ENCODE results near the gene FAM83C. TPM values are rescaled to one million over a fixed set of nuclear protein-coding genes. Genes with fewer than 3 reads are reported as not detected.

Gene FAM83C
- total RNA-seq, 4 donors from 2014 or later: not detected

DNA sequence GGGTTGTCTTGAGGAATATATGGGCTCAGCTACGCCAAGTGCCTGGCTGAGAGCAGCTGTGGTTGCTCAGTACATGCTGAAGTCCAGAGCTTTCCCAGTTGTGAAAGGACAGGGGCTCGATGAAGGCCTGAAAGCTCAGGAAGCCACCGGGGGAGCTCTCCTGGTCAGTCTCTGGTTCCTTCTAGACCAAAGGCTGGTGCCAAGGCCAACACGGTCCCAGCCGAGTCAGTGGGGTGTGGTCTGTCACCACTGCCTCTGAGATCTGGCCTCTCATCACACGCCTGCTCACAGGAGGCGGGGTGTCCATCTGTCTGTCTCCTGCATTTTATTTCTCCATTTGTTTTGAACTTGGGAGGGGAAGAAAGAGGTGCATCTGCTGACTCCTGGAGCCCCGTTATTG, 4.9 kb upstream of the FAM83C start:
- Histone ChIP-seq H3K4me1 (peaks cover 0 to 5% (median 5%) of the 10 kb centered on the region in 4 donors), H3K27ac (replicated peaks in 1 of 4) (no peak overlapping the region), H3K36me3 (no peaks in the 10 kb centered on the region), H3K9me3 (no peaks in the 10 kb centered on the region), H3K4me3 (no peak overlapping the region), H3K27me3 (peaks cover 0 to 45% (median 0%) of the 10 kb centered on the region in 4 donors)
- WGBS: 69% methylated on average over 7 of the region's 8 CpGs
- intact Hi-C loops (cut with DNase I): no loop called here
- TF ChIP-seq POLR2AphosphoS5 (IDR thresholded peaks at IDR 0.05): no peak
- no peak for TF ChIP-seq POLR2A (IDR thresholded peaks at IDR 0.05; ENCODE audit: low read depth)
- TF ChIP-seq CTCF (IDR thresholded peaks at IDR 0.05): no peak
- no peak for TF ChIP-seq EP300 (IDR thresholded peaks at IDR 0.05)
- no peak for DNase-seq (ENCODE audit: extremely low spot score)

GRCh38 chr20:35296101-35296554, 3.9 kb upstream of the FAM83C start:
- Histone ChIP-seq H3K9me3 (no peaks in the 10 kb centered on the region), H3K4me3 (no peak overlapping the region), H3K27me3 (peaks cover 0 to 50% (median 0%) of the 10 kb centered on the region in 4 donors), H3K4me1 (no peaks in the 10 kb centered on the region), H3K36me3 (no peaks in the 10 kb centered on the region), H3K27ac (replicated peaks in 1 of 4) (no peak overlapping the region)
- no peak for TF ChIP-seq EP300 (IDR thresholded peaks at IDR 0.05)
- no peak for TF ChIP-seq POLR2AphosphoS5 (IDR thresholded peaks at IDR 0.05)
- TF ChIP-seq CTCF (IDR thresholded peaks at IDR 0.05): no peak
- no peak for TF ChIP-seq POLR2A (IDR thresholded peaks at IDR 0.05; ENCODE audit: low read depth)
- 61% methylated on average over 6 of the region's 9 CpGs for WGBS
- intact Hi-C loops (cut with DNase I): no loop called here
- no peak for DNase-seq (ENCODE audit: extremely low spot score)

DNA sequence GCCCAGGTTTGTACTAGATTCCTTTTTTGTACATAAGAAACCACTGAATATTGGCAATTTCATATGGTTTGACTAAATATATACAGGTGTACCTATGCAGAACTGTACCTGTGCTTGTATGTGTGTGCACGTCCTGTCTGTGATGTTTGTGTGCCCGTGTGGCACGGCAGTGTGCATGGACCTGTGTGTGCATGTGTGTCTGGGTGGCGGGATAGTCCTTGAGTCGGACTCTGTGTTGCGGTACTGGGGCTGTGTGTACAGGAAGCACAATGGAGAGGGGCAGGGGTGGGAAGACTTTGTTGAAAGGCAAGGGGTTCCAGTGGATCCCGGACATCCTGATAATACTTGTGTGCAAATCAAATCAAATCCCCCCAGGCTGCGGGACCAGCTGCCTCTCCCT, 3.4 kb upstream of the FAM83C start:
- no peaks in the 10 kb centered on the region for H3K36me3 ChIP-seq
- intact Hi-C loops (cut with DNase I): no loop called here
- H3K4me1 ChIP-seq: no peaks in the 10 kb centered on the region
- no peak overlapping the region for H3K27ac ChIP-seq (replicated peaks in 1 of 4)
- TF ChIP-seq POLR2A (IDR thresholded peaks at IDR 0.05; ENCODE audit: low read depth) (no peak), CTCF (IDR thresholded peaks at IDR 0.05) (no peak), POLR2AphosphoS5 (IDR thresholded peaks at IDR 0.05) (no peak)
- no peak overlapping the region for H3K4me3 ChIP-seq
- no peak for DNase-seq (ENCODE audit: extremely low spot score)
- peaks cover 0 to 50% (median 0%) of the 10 kb centered on the region in 4 donors for H3K27me3 ChIP-seq
- WGBS: 78% methylated on average over 8 of the region's 8 CpGs
- no peaks in the 10 kb centered on the region for H3K9me3 ChIP-seq

DNA sequence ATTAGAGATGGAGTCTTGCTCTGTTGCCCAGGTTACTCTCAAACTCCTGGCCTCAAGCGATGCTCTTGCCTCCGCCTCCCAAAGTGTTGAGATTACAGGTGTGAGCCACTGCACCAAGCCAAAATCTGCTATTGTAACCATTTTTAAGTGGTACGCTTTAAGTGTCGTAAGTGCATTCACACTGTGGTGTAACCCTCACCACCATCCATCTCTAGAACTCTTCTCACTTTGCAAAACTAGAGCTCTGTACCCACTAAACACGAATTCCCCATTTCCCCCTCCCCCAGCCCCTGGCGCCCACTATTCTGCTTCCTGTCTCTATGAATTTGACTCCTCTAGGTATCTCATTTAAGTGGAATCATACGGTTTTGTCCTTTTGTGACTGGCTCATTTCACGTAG, 2.8 kb upstream of the FAM83C start:
- no peak for DNase-seq (ENCODE audit: extremely low spot score)
- intact Hi-C loops (cut with DNase I): no loop called here
- peaks cover 0 to 50% (median 0%) of the 10 kb centered on the region in 4 donors for H3K27me3 ChIP-seq
- no peaks in the 10 kb centered on the region for H3K9me3 ChIP-seq
- H3K36me3 ChIP-seq: no peaks in the 10 kb centered on the region
- H3K4me3 ChIP-seq: no peak overlapping the region
- WGBS: 81% methylated on average over 8 of the region's 8 CpGs
- H3K4me1 ChIP-seq: no peaks in the 10 kb centered on the region
- H3K27ac ChIP-seq (replicated peaks in 1 of 4): no peak overlapping the region
- TF ChIP-seq CTCF (IDR thresholded peaks at IDR 0.05): no peak
- no peak for TF ChIP-seq POLR2AphosphoS5 (IDR thresholded peaks at IDR 0.05)
- no peak for TF ChIP-seq EP300 (IDR thresholded peaks at IDR 0.05)
- no peak for TF ChIP-seq POLR2A (IDR thresholded peaks at IDR 0.05; ENCODE audit: low read depth)

DNA sequence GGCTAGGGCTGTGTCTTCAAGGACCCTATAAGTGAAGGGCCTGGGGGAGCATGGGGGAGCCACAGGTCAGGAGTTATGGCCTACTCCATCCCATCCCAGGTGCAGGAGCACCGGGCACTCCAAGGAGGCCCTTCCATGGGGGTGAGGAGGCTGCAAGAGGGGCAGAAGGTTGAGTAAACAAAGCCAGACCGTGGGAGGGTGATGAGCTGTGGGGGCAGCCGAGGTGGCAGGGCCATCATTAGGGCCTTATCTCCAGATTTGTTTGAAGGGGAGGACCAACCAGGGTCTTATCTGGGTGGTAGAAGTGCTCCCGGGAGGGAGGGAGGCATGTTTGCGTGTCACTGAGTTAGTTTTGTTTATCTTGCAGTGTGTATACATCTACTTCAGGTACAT, 2.1 kb upstream of the FAM83C start:
- Histone ChIP-seq H3K27me3 (peaks cover 0 to 50% (median 0%) of the 10 kb centered on the region in 4 donors), H3K4me1 (no peaks in the 10 kb centered on the region), H3K9me3 (no peaks in the 10 kb centered on the region), H3K27ac (replicated peaks in 1 of 4) (no peak overlapping the region), H3K36me3 (no peaks in the 10 kb centered on the region), H3K4me3 (no peak overlapping the region)
- intact Hi-C loops (cut with DNase I): no loop called here
- 66% methylated on average over 5 of the region's 5 CpGs for WGBS
- TF ChIP-seq POLR2A (IDR thresholded peaks at IDR 0.05; ENCODE audit: low read depth) (no peak), EP300 (IDR thresholded peaks at IDR 0.05) (no peak), POLR2AphosphoS5 (IDR thresholded peaks at IDR 0.05) (no peak), CTCF (IDR thresholded peaks at IDR 0.05) (no peak)
- DNase-seq (ENCODE audit: extremely low spot score): no peak
